Activated CD4-positive, alpha-beta T cell treated with anti-CD3 and anti-CD28 coated beads, Interleukin-2, amount 50 U/mL, for 4 hours (primary cell): ENCODE results near the gene ADD1.

Source experiments
- DNase-seq, 2 experiments: peaks; one replicate each; pipeline ENCODE4 v3.0.0-alpha.2; 2020

Gene ADD1

GRCh38 chr4:2806390-2807355 lies 37.0 kb upstream of the ADD1 start:
- no peak for DNase-seq

- no peak for DNase-seq
Observed at GRCh38 chr4:2807571-2807970, 36.1 kb upstream of the ADD1 start.

- DNase-seq: no peak
Observed at GRCh38 chr4:2808001-2808400, 35.6 kb upstream of the ADD1 start.

- no peak for DNase-seq
Observed at GRCh38 chr4:2809610-2810180, 33.9 kb upstream of the ADD1 start.

GRCh38 chr4:2810388-2810787 lies 33.3 kb upstream of the ADD1 start:
- DNase-seq: no peak

GRCh38 chr4:2811830-2812611 lies 31.6 kb upstream of the ADD1 start:
- DNase-seq: peak in 1 of 2 experiments; percentile 30

GRCh38 chr4:2812612-2813354 lies 30.9 kb upstream of the ADD1 start:
- DNase-seq: no peak

- DNase-seq: no peak
Observed at GRCh38 chr4:2813446-2814405, 29.9 kb upstream of the ADD1 start.

- no peak for DNase-seq
Observed at GRCh38 chr4:2814627-2815270, 28.9 kb upstream of the ADD1 start.

- no peak for DNase-seq
Observed at GRCh38 chr4:2816401-2816954, 27.2 kb upstream of the ADD1 start.

GRCh38 chr4:2817137-2817536 lies 26.5 kb upstream of the ADD1 start:
- no peak for DNase-seq

- no peak for DNase-seq
Observed at GRCh38 chr4:2817701-2818350, 25.8 kb upstream of the ADD1 start.

GRCh38 chr4:2818351-2818939 lies 25.2 kb upstream of the ADD1 start:
- DNase-seq: no peak

- DNase-seq: no peak
Observed at GRCh38 chr4:2819244-2820215, 24.1 kb upstream of the ADD1 start.

GRCh38 chr4:2820216-2820982 lies 23.2 kb upstream of the ADD1 start:
- no peak for DNase-seq

- DNase-seq: no peak
Observed at GRCh38 chr4:2822461-2823300, 21.0 kb upstream of the ADD1 start.

GRCh38 chr4:2823301-2823670 lies 20.4 kb upstream of the ADD1 start:
- DNase-seq: no peak
